G401 (cell line): ENCODE measurements around the gene ZNRD2. TPM values are rescaled to one million over a fixed set of nuclear protein-coding genes. Genes with fewer than 3 reads are reported as not detected.
"Not testable (repeated sequence)": the region's sequence is repeated elsewhere in the genome, so short reads cannot be mapped to it uniquely, and the experiment has no call there.

Source experiments
- DNase-seq: peaks from one replicate; pipeline ENCODE4 v3.0.0-alpha.2; 2015; ENCODE audit warnings: low spot score
- in situ Hi-C: cut with HindIII; loops from 2 replicates; pipeline ENCODE4 v1.10.0; 2016; ENCODE audit warnings: low sequenced_read_pairs, mixed read lengths
- total RNA-seq: library from RNA; depleted of rRNA; stranded (reverse); fragments of >200 nt; shearing (Covaris generic); gene quantifications from 2 replicates; pipeline ENCODE4 v1.2.3, GENCODE V29; 2014

ZNRD2 gene
- total RNA-seq, 1 experiment from 2014 or later: 72.7 TPM

DNA sequence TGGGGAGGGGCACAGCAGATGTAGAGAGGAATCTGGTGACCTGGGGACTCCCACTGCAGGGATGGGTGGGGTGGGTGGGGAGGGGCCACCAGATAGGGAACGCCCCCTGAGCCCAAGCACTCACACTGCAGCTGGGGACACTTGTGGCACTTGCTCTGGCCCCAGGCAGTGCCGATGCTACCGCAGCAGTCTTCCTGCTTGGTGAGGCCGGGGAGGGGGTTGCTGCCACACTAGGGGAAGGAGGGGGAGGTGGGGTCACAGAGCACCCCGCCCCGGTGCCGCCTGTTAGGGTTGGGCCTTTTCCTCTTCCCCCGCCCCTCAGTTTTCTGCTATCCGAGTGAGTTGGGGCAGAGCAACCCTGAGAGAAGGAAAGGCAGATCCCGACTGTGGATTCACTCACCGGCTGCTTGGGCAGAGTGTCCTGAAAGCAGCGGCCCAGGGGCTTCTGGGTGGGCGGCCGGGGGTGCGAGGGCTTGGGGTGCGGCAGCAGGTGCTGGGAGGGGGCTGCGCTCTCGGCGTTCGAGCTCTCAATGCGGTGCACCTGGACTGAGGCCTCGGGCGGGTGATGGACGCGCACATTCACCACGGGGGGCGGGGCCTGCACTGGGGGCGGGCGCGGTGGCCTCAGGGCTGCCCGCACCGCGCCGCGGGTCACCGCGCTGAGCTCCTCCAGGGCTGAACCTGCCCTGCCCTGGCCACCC, 16.8 kb upstream of the ZNRD2 start:
- DNase-seq: no peak
- in situ Hi-C loops: no loop called here

DNA sequence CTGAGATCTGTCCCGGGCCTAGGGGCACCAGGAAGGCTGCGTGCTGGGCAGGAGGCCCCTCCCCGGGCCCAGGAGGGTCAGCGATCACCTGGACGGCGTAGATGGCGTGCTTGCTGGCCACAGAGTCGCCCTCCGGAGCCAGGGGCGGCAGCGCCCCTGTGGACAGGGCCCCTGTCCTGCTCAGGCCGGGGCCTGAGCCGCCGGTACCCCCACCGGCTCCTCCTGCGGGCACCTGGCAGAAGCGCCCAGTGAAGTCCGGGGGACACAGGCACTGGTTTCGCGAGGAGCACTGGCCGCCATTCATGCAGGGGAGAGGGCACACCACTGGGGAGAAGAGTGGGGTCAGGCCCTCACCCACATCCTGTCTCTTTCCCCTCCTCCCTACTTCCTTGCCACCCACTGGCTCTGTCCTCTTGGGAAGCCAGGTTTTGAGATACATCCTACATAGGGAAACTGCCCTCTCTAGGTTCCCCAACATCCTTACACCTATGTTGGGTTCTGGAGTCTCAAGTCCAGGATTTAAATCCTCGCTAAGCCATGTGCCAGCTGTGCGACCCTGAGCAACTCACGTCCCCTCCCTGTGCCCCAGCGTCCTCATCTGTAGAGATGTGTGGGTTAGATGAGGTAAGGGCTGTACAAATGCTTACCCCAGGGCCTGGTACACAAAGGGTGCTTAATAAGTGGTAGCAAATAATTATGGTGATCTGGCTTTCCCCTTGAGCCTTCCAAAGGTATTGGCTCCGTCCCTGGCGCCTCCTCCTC, 16.0 kb upstream of the ZNRD2 start:
- in situ Hi-C loops: no loop called here
- DNase-seq: no peak

DNA sequence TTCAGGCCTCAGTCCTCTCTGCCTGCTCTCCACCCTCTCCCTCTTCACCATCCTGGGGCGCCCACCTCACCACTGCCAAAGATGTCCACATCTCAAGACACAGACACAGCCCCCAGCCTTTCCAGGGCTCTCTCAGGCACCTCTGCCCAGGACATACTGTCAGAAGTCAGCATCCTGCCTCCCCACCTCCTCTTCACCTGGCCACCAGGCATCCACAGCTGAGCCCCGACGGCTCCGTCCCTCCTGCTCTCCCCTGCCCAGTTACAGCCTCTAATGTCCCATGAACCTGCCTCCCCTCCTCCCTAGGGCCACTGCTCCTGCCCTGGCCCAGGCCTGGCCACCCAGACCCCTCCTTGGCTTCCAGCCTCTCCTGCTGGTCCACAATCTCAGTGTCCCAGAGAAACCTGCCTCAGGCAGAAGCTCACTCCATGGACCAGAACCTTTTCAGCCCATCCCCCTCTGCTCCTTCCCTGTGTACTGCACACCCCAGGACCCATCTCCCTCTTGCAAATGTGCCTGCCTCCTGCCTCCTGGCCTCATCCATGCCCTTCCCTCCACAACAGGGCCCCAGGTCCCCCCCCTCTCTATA, 15.3 kb upstream of the ZNRD2 start:
- no peak for DNase-seq
- in situ Hi-C loops: no loop called here

DNA sequence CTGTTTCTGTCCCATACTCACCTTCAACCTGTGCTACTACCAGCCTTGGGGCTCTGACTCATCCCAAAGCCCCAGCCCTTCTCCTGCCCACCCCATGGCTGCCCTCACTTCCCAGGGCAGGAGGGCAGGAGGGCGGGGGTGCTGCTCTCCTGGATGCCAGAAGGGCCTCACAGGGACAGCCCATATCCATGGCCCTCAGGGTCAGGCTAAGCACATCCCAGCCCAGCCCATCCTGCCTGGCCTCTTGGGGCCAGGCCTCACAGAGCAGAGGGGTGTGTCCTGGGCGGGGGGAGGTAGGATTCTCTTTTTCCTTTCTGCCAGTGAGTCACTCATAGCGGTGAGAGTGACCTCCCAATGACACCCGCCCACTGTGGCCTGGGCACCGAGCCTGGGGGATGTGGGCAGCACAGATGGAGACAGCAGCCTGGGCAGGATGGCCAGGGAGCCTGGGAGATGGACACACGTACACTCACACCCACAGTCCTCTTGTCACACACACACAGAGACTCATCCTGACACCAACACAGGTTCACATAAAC, 14.5 kb upstream of the ZNRD2 start:
- no peak for DNase-seq
- in situ Hi-C loops: no loop called here

DNA sequence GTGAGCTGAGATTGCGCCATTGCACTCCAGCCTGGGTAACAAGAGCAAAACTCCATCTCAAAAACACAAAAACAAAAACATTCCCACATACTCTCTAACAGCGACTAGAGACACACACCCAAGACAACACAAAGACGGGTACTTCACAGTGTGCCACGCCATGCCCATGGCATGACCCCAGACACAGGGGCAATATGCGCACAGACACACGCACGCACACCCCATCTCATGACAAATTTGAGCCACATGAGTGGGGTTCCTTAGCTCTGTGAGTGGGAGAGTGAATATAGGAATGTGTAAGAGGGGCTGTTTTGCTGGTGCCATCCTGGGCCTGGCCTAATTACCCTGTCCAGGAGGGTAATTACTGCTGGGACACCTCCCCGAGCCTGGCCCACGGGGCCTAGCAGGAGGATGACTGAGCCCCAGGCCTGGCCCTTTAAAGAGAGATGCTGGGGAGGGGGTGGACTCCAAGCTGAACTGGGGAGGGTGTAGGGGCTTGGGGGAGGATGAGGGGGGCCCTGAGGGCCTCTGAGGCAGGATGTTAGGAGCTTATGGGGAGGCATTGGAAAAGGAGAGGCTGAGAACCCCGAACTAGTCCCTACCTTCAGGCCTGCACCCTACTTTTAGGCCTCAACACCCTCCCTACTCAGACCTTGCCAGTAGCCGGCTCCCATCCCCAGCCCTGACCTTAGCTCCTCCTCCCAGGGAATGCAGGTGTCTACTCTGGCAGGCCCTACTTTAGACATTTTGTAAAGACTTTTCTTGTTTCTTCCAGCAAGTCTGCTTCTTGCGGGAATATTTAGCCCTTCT, 13.6 kb upstream of the ZNRD2 start:
- DNase-seq: peak; percentile 49
- in situ Hi-C loops: no loop called here

DNA sequence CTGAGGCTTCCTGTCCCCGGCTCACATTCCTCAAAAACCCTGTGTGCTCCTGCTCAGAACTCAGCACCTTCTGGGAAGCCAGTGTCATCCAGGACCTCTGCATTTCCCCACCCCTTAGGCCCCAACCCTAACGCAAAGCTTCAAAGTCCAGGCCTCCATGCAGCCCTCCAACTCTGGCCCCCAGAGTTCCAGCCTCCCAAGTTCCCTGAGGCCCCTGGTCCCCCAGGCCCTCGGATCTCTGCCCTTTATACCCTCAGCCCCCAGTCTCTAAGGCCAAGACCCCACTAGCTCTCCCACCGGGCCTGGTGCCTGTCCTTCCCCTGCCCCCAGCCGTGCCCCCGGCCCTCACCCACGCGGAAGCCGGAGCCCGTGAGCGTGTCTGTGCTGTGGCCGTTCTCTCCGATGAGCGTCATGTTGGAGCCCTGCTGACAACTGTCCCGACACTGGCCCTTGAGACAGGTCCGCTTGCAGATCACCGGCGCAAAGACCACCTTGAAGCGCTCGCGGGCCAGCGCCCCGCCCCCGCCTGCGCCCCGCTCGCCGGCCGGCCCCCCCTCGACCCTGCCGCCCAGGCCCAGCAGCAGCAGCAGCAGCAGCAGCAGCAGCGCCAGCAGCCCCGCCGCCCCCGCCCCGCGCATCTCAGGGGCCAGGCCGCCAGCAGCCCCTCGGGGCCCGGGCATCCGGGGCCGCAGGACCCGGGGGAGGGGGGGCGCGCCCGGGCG, 12.8 kb upstream of the ZNRD2 start:
- in situ Hi-C loops: no loop called here
- DNase-seq: no peak

DNA sequence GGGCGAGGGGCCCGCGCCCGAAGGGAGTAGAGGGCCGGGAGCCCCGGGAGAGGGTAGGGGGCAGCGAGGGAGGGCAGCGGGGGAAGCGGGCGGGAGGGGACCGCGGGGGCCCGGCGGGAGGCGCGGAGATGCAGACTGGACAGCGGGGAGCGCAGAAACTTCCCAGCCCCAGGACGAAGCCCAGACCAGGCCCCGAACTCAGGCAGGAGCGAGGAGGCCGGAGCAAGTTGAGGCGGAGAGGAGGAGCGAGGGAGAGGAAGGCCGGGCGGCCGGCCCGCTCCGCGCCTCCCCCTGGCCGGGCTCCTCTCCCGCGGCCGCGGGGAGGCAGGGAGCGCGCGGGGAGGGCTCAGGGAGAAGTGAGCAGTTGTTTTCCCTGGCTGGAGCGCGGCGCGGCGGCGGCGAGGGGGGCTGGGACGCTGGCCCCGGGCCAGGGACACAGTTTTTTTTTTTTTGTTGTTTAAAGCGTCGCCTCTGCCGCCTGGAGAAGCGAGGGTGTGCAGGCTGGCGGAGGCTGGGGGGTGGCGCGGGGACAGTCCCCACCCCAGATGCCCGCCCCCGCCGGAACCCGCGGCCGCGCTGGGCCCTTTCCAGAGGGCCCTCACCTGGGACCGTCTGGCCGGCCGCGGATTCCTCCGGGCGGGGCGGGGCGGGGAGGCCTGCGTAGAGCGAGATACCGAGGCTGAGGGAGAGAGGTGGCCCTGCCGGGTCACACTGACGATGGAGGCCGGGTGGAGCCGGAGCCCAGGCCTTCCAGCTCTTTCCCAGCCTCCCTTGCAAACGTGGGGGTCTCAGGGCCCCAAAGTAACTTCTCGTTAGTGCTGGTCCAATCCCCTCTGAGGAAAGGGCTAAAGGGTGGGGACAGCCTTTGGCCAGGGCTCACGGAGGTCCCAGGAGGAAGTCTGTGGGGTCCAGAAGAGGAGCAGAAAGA, 12.0 kb upstream of the ZNRD2 start, which contains the start of gene LTBP3:
LTBP3 (minus strand) TSS at position 358 of the 928 bp plus-strand sequence. CDS start 400 bp downstream, outside the sequence.
- in situ Hi-C loops: no loop called here
- DNase-seq: peak; percentile 77

DNA sequence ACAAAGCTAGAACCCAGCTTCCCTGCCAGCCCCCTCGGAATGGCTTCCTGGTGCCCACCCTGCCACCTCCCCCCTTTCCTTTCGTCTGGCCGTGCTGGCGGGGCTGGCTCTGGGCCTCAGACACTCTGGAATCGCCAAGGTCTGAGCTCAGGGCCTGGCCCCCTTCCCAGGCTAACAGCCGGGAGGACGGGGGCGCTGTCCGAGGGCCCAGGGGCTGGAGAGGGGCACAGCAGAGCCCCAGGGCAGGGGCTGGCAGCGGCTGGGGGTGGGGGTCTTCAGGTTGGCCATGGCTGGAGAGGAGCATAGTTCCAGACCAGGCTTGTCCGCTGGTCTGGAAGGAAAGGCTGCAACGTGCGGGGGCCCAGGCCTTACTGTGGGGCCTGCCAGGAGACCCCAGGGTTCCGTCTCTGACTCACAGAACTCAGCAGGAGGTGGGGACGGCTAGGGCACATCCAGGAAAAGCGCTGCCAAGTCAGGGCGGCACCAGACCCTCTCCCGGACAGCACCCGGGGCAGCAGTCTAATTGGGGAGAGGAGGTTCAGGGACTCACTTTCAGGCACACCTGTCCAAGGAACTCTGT, 11.3 kb upstream of the ZNRD2 start:
- in situ Hi-C loops: no loop called here
- peak; percentile 67 for DNase-seq

DNA sequence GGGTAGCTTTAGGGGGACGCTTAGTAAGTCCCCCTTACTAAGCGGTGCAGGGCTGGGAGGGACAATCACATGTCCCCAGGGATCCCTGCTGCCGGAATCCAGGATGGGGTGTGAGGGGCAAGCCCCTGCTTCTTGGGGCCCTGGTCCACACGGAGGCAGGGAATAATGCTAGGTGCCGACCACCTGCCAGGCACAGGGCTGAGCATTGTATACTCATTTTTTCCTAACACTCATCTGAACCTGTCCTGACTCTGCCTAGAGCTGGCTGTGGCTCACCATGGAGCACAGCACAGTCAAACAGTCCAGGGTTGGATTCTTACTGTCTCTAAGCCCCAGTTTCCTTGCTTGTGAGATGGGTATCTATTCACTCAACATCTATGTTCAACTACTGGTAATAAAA, 10.7 kb upstream of the ZNRD2 start:
- DNase-seq: no peak
- in situ Hi-C loops: no loop called here

DNA sequence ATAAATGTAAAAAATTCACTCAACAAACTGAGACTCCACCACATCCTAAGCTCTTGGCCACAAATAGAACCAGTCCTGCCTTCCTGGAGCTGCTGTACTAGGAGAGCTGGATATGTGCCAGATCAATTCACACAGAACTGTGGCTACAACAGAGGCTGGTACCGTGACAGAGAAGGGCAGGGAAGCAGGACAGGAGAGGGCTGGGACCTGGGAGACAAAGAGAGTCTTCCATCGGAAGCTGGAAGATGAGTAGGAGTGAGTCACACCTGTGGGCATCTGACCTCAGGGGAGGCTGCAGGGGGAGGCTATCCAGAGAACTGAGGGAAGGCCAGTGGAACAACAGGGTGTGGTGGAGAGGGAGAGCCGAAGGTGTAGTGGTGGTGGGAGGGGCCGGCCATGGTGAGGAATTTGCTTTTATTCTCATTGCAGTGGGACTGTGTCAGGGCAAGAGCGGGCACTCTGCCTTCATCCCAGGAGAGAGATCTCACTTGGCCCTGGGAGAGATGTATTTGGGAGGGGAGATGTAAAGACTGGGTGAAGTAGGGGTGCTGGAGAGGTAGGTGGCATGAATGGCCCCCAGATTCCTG, 10.2 kb upstream of the ZNRD2 start:
- DNase-seq: peak; percentile 82
- in situ Hi-C loops: no loop called here

DNA sequence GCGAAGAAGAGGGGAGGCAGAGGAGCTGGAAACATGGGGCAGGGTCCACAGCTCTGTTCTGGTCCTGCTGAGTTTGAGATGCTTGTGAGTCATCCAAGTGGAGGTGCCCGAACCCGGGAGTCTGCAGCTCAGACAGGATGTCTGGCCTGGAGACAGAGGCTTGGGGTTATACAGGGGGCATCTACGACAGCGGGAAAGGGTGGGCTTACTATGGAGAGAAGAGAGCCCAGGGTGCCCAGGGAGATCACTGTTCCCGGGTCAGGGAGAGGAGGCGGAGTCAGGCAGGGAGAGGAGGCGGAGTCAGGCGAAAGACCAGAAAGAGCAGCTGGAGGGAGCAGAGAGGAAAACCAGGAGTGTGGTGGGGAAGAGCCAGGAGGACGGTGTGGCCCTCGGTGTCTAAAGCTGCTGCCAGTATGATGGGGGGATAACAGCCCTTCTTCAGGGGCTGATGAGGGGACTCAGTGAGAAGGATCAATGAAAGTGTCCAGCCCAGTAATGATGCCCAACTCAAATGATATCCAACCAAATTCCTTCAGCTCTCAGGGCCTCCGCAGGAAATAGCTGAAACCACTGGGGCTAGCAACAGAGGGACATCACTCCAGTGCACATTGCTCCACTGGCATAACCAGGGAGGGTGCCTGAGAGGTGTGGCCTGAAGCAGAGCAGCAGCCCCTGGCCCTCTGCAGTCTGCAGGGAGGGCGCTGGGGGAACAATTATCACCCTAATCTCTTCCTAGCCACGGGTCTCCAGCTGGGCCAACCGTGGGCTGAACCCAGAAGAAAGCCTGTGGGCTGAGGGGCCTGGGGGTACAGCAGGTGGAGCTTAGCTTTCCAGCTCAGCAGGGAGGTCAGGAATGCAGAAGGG, 9.5 kb upstream of the ZNRD2 start:
- in situ Hi-C loops: no loop called here
- DNase-seq: peak; percentile 57

DNA sequence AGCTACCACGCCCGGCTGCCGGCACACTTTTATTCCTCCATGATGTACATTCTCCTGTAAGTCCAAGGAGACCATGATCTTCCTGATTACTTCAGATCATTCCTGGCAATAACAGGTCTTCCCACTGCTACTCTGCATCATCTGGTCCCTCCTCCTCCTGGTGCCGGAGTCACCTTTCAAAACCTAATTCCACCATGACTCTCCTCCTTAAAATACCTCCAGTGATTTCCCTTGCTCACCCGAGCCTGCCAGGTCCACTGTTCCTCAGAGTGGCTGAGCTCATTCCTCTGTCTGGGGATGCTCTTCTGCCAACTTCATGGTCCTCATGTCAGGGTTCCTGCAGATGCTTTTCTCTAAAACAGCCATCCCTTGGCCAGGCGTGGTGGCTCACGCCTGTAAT, 8.3 kb upstream of the ZNRD2 start:
- in situ Hi-C loops: no loop called here
- no peak for DNase-seq

DNA sequence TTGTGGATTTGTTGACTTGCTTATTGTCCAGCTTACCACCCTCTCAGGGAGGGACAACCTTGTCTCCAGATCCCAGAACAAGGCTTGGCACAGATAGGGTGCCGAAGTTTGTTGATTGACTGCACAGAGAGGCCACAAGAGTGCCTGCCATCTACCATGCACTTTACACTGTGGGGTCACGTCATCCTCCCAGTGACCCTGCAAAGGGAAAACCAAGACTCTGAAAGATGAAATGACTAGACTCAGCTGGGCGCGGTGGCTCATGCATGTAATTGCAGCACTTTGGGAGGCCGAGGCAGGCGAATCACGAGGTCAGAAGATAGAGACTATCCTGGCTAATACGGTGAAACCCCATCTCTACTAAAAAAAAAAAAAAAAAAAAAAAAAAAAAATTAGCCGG, 7.5 kb upstream of the ZNRD2 start:
- no peak for DNase-seq
- in situ Hi-C loops: no loop called here

DNA sequence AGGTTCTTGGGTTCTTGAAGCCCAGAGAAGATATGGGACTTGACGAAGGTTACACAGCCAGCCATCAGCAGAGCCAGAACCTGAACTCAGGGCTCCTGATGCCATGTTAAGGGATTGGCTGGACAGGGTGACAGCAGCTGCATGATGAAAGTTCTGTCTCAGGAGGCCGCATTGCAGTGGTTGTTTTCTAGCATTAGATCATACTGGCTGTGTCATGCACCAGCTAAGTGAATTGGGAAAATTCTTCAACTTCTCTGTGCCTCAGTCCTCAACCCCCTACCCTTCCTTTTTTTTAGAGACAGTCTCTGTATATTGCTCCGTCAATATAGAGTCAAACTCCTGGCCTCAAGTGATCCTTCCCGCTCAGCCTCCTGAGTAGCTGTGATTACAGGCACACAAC, 6.7 kb upstream of the ZNRD2 start:
- in situ Hi-C loops: no loop called here
- no peak for DNase-seq

DNA sequence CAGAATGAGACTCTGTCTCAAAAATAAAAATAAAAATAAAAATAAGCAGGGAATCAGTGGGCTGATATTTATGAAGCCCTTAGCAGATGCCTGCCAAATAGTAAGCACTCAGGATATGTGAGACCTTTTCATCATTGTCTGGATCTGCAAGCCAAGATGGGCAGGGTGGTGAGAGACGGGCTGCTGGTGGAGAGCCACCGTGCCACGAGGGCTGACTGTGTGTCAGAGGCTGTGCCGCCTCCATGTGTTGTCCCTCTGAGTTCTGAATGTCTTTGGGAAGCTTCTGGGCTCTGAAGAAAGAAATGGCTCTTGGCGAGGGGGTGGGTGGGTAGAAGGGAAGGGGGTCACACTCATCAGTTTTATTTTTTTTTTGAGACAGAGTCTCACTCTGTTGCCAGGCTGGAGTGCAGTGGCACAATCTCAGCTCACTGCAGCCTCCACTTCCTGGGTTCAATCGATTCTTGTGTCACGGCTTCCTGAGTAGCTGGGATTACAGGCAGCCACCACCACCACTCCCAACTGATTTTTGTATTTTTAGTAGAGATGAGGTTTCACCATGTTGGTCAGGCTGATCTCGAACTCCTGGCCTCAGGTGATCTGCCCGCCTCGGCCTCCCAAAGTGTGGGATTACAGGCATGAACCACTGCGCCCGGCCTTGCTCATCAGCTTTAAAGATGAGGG, 5.3 kb upstream of the ZNRD2 start:
- not testable (repeated sequence) for DNase-seq

More for the DNA sequence above, 5.3 kb upstream of the ZNRD2 start:
- in situ Hi-C loops: not testable (repeated sequence)
